GM23248 (cell line): ENCODE results near the gene SV2C.

Source experiments
- EZH2 ChIP-seq: fragments of 200-600 bp; sonication (generic); IDR thresholded peaks from 2 replicates; pipeline ENCODE4 v1.6.1; 2018; ENCODE audit warnings: antibody characterized with exemption, mild to moderate bottlenecking; ENCODE audit not compliant: insufficient read depth, poor library complexity, severe bottlenecking
- EZH2phosphoT487 ChIP-seq: fragments of 200-600 bp; sonication (generic); IDR thresholded peaks from 2 replicates; pipeline ENCODE4 v1.6.1; 2018; ENCODE audit warnings: antibody characterized with exemption, moderate library complexity, mild to moderate bottlenecking, low read depth; ENCODE audit not compliant: insufficient read depth

GRCh38 chr5:76402886-76403765 is 319.9 kb downstream of the SV2C start, which contains the start of gene IQGAP2:
- TF ChIP-seq EZH2phosphoT487: no peak
- TF ChIP-seq EZH2: peak; percentile 9
